Loucy (cell line): Measurements from ENCODE around the gene EBF3.

Experiments
- H2AFZ ChIP-seq: fragments of 200-600 bp; sonication (generic); 2 replicates; pipeline ENCODE4 v1.6.0; 2016; ENCODE audit warnings: antibody characterized with exemption, mild to moderate bottlenecking, low read length, moderate library complexity
- H3F3A ChIP-seq: fragments of 200-600 bp; 2 replicates; pipeline ENCODE4 v1.6.0; 2016; ENCODE audit warnings: antibody characterized with exemption, low read depth, mild to moderate bottlenecking
- H3K27me3 ChIP-seq: fragments of 200-600 bp; sonication (generic); 2 replicates; pipeline ENCODE4 v1.6.1; 2014; ENCODE audit warnings: low read length, mild to moderate bottlenecking; ENCODE audit not compliant: insufficient read depth, poor library complexity, severe bottlenecking
- H3K36me3 ChIP-seq: fragments of 200-600 bp; sonication (generic); 2 replicates; pipeline ENCODE4 v1.6.1; 2016; ENCODE audit warnings: low read length; ENCODE audit not compliant: insufficient read depth
- H3K4me1 ChIP-seq: fragments of 200-600 bp; sonication (generic); 2 replicates; pipeline ENCODE4 v1.5.1; 2014; ENCODE audit warnings: low read length, mild to moderate bottlenecking; ENCODE audit not compliant: insufficient read depth, poor library complexity, severe bottlenecking
- H3K4me2 ChIP-seq: fragments of 200-600 bp; sonication (generic); 2 replicates; pipeline ENCODE4 v1.6.0; 2014; ENCODE audit warnings: antibody characterized with exemption, low read length, low read depth, mild to moderate bottlenecking; ENCODE audit not compliant: poor library complexity, severe bottlenecking
- H3K4me3 ChIP-seq: fragments of 200-600 bp; sonication (generic); 2 replicates; pipeline ENCODE4 v1.5.1; 2014; ENCODE audit warnings: low read length, mild to moderate bottlenecking, mixed read lengths; ENCODE audit not compliant: poor library complexity, severe bottlenecking
- H3K79me2 ChIP-seq: fragments of 200-600 bp; sonication (generic); 2 replicates; pipeline ENCODE4 v1.6.1; 2014; ENCODE audit warnings: low read length; ENCODE audit not compliant: insufficient read depth
- H3K9ac ChIP-seq: fragments of 200-600 bp; sonication (generic); 2 replicates; pipeline ENCODE4 v1.6.0; 2014; ENCODE audit warnings: mild to moderate bottlenecking, low read depth, low read length, moderate library complexity; ENCODE audit not compliant: poor library complexity, severe bottlenecking
- H3K9me2 ChIP-seq: fragments of 200-600 bp; sonication (generic); replicated peaks from 2 replicates; pipeline ENCODE4 v1.6.1; 2016; ENCODE audit warnings: low read depth, low read length, mixed read lengths
- H3K9me3 ChIP-seq: fragments of 200-600 bp; sonication (generic); 2 replicates; pipeline ENCODE4 v1.6.1; 2014; ENCODE audit warnings: mild to moderate bottlenecking, antibody characterized with exemption, low read length, low read depth; ENCODE audit not compliant: insufficient read depth
- H4K20me1 ChIP-seq: fragments of 200-600 bp; sonication (generic); 2 replicates; pipeline ENCODE4 v1.6.0; 2014; ENCODE audit warnings: antibody characterized with exemption, low read length, mild to moderate bottlenecking; ENCODE audit not compliant: insufficient read depth, poor library complexity, severe bottlenecking
- EZH2phosphoT487 ChIP-seq: fragments of 200-600 bp; IDR thresholded peaks from 2 replicates; pipeline ENCODE4 v1.6.1; 2018; ENCODE audit warnings: antibody characterized with exemption, mild to moderate bottlenecking, moderate library complexity, borderline replicate concordance
- TF ChIP-seq, protein P1 (sequence below): fragments of 200-600 bp; sonication (generic); conservative IDR thresholded peaks from 2 replicates; pipeline ENCODE4 v1.5.1; 2014; ENCODE audit warnings: mild to moderate bottlenecking, antibody characterized with exemption, low read length

Gene EBF3

DNA sequence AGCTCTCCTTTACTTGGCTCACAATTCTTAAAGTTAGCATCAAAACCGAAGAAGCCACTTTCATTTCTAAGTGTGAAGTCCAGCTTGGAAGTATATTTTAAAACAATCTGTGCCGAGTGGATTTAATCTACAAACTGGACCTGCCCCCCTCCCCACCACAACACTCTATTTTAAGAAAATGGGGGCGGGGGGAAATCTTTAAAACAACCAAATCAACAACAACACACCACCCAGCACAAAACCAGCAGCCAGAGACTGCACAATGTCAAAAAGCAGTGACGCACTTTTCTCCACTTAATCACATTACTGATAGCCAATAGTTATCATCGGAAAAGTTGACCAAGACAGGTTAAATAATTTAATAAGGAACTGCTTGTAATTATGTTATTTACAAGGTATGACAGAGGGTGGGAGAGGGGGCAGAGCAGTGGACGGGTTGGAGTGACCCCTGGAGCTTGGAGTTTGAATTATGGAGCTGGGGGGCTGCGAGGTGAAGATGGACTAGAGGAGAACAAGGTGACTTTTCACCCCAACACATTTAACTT is 2.8 kb downstream of the EBF3 start:
- TF ChIP-seq, protein P1, sequence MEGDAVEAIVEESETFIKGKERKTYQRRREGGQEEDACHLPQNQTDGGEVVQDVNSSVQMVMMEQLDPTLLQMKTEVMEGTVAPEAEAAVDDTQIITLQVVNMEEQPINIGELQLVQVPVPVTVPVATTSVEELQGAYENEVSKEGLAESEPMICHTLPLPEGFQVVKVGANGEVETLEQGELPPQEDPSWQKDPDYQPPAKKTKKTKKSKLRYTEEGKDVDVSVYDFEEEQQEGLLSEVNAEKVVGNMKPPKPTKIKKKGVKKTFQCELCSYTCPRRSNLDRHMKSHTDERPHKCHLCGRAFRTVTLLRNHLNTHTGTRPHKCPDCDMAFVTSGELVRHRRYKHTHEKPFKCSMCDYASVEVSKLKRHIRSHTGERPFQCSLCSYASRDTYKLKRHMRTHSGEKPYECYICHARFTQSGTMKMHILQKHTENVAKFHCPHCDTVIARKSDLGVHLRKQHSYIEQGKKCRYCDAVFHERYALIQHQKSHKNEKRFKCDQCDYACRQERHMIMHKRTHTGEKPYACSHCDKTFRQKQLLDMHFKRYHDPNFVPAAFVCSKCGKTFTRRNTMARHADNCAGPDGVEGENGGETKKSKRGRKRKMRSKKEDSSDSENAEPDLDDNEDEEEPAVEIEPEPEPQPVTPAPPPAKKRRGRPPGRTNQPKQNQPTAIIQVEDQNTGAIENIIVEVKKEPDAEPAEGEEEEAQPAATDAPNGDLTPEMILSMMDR = no peak
- no peak for TF ChIP-seq EZH2phosphoT487
- Histone ChIP-seq H3K9ac (no peak overlapping the region), H2AFZ (no peak overlapping the region), H3K9me2 (no peaks in the 10 kb centered on the region), H3K27me3 (no peaks in the 10 kb centered on the region), H4K20me1 (no peaks in the 10 kb centered on the region), H3K9me3 (no peaks in the 10 kb centered on the region), H3K79me2 (no peaks in the 10 kb centered on the region), H3K4me2 (no peak overlapping the region), H3F3A (no peaks in the 10 kb centered on the region), H3K36me3 (no peaks in the 10 kb centered on the region), H3K4me3 (no peak overlapping the region), H3K4me1 (no peaks in the 10 kb centered on the region)

DNA sequence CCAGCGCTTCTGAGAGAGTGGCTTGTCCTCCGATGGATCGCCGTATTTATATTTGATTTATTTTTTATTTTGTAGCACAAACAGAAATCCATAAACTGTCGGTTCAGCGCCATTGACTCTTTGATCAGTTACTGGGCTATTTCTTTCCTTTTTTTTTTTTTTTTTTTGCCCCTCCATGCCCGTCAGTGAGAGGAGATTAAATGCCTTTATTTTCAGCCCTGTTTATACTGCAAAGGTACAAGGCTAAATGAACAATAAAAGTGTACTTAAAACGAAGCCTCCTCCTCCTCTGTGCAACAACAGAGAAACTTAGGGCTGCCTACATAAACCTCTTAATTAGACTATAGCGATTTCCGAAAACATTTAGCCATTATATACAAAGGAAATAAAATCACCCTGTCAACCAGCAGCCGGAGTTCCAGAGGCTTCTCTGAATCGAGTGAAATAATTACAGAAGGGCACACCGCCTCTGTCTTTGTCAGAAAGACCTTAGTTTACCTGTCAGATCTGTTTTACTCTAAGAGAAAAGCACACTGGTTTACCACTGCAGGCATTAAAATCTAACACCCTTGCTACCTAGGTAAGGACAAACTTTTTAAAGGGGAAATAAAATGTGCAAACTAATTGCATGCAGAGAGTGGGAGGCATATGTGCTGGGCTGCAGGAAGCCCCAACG is 3.5 kb downstream of the EBF3 start:
- Histone ChIP-seq H3K9ac (no peak overlapping the region), H3K4me1 (no peaks in the 10 kb centered on the region), H4K20me1 (no peaks in the 10 kb centered on the region), H3K9me3 (no peaks in the 10 kb centered on the region), H3K79me2 (no peaks in the 10 kb centered on the region), H2AFZ (no peak overlapping the region), H3K4me2 (no peak overlapping the region), H3K27me3 (no peaks in the 10 kb centered on the region), H3K9me2 (no peaks in the 10 kb centered on the region), H3K4me3 (no peak overlapping the region), H3F3A (no peaks in the 10 kb centered on the region), H3K36me3 (no peaks in the 10 kb centered on the region)
- TF ChIP-seq, protein P1 = no peak
- TF ChIP-seq EZH2phosphoT487 = no peak

DNA sequence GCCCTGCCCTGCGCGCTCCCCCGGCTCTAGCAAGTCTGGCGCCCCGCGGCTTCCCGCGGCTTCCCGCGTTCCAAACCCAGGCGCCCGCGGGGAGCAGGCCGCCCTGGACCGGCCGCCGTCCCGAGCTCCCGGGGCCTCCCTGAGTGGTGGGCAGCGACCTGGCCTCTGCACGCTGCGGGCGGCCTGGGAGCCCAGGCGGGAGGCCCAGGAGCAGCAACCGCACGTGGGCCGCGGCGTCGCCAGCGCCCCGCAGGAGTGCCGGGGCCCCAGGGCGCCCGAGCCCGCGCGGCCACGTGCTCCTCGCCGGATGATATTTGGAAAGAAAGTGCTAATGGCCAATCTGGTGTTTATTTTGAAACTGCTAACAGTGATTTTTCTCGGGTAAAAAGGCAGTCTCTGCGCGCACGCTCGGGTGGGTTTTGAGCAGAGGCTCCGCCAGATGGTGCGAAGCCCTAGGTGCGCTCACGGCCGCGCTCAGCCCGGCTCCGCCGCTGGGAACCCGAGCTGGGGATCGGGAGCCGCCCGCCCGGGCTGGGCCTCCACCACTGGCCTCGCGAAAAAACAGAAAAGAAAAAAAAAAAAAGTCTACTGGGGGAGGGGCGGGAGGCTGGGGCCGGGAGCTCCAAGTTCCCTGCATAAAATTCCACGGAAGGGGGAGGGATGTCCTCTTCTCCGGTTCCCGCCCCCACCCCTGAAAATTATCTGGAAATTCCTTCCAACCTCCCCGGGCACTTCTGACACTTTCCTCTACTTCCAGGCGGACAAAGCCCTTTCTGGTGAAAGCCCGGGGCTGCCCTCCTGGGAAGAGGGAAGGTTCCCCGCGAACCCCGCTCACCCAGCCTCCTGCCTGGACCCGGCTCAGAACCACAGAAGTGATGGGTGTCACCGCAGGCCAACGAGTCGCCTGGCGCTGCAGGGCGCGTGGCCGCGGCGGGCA is 4.3 kb downstream of the EBF3 start:
- Histone ChIP-seq H3K4me2 (no peak overlapping the region), H3F3A (no peaks in the 10 kb centered on the region), H3K9ac (no peak overlapping the region), H3K9me2 (no peaks in the 10 kb centered on the region), H3K4me1 (no peaks in the 10 kb centered on the region), H3K27me3 (no peaks in the 10 kb centered on the region), H4K20me1 (no peaks in the 10 kb centered on the region), H3K9me3 (no peaks in the 10 kb centered on the region), H3K79me2 (no peaks in the 10 kb centered on the region), H3K36me3 (no peaks in the 10 kb centered on the region), H3K4me3 (no peak overlapping the region), H2AFZ (no peak overlapping the region)
- TF ChIP-seq EZH2phosphoT487 = no peak
- TF ChIP-seq, protein P1 = no peak
